Measurements from ENCODE around the gene SPTLC1. TPM values are rescaled to one million over a fixed set of nuclear protein-coding genes. Genes with fewer than 3 reads are reported as not detected.
"Not testable (repeated sequence)": the region's sequence is repeated elsewhere in the genome, so short reads cannot be mapped to it uniquely, and the experiment has no call there.

The SPTLC1 gene
- total RNA-seq, 4 donors from 2014 or later, result 71.1 to 92.0 (median 89.1) TPM

DNA sequence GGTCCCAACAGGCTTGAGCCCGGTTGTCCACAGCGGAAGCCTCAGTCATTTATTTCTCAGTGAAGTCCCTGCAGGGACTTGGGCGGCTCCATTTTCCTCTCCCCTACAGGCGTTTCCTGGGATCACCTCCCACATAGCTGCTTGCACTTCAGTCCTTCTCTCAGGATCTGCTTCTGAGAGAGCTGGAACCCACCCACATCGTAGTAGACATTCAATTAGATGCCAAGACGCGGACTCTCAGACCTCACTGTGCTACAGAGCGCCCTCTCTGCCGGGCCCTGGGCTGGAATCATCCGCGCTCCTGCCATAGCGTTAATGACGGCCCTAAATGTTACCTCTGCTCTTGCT is 111.2 kb downstream of the SPTLC1 start:
- DNase-seq (ENCODE audit: low spot score), result no peak
- ATAC-seq (ENCODE audit: low FRiP score), result no peak
- TF ChIP-seq, protein P1, sequence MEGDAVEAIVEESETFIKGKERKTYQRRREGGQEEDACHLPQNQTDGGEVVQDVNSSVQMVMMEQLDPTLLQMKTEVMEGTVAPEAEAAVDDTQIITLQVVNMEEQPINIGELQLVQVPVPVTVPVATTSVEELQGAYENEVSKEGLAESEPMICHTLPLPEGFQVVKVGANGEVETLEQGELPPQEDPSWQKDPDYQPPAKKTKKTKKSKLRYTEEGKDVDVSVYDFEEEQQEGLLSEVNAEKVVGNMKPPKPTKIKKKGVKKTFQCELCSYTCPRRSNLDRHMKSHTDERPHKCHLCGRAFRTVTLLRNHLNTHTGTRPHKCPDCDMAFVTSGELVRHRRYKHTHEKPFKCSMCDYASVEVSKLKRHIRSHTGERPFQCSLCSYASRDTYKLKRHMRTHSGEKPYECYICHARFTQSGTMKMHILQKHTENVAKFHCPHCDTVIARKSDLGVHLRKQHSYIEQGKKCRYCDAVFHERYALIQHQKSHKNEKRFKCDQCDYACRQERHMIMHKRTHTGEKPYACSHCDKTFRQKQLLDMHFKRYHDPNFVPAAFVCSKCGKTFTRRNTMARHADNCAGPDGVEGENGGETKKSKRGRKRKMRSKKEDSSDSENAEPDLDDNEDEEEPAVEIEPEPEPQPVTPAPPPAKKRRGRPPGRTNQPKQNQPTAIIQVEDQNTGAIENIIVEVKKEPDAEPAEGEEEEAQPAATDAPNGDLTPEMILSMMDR (IDR thresholded peaks at IDR 0.05), result no peak

DNA sequence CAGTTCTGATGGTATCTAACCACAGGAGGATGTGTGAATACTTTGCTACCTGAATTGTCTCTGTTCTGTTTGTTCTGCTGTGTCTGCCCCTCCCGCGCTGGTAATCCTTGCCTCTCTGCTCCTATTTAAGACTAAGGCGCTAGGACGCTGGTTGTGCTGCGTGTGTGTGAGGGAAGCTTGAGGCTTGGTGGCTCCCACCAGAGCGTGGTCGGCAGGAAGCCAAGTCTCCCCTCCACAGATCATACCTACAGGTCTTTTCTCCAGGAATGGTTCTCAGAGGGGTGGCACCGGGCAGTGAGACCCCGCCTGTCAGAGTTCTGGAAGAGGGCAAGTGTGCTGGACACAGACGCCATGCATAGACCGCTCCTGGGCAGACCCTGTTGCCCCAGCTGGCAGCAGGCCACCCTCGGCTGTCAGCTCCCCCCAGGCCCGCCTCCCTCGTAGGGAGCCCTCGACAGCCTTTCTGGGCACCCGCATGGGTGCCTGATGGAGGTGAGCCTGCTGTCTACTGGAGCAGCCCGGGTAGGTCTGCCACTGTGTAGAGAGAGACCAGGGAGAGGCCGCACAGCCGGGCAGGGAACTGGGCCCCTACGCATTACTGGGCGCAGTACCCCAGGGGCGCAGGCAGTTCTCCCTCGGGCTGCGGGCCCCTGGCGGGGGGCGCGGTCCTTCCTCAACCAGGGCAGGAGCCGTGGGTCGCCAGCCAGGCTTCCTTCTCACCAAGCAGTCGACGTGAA is 111.7 kb downstream of the SPTLC1 start:
- no peak for DNase-seq (ENCODE audit: low spot score)
- no peak for ATAC-seq (ENCODE audit: low FRiP score)
- TF ChIP-seq, protein P1 (IDR thresholded peaks at IDR 0.05), result no peak

DNA sequence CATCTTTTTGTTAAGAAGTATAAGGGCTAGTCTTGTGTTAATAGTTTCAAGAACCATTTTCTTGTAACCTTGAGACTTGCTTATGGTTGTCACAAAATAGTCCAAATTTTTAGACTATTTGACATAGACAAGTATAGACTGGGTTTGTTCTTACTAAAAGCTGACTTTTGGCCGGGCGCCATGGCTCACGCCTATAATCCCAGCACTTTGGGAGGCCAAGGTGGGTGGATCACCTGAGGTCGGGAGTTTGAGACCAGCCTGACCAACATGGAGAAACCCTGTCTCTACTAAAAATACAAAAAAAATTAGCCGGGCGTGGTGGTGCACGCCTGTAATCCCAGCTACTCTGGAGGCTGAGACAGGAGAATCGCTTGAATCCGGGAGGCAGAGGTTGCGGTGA is 113.3 kb downstream of the SPTLC1 start:
- not testable (repeated sequence) for DNase-seq (ENCODE audit: low spot score); ATAC-seq (ENCODE audit: low FRiP score)

DNA sequence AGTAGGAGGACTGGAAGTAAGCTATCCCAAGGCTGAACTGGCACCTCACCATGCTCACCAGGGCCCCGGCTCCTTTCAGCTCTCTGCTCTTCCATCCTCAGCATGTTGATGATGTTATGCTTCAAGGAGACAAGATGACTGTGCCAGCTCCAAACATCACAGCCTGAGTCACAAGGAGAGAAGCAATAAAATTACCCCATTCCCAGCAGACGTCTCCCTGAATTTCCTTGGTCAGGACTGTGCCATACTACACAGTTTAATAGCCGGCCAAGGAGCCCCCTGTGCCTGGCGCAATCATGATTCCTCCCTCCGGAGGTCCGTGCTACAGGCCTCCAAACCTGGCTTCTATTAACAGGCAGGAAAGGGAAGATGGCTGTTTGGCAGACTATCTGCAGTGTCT is 114.0 kb downstream of the SPTLC1 start:
- DNase-seq (ENCODE audit: low spot score), result no peak
- no peak for ATAC-seq (ENCODE audit: low FRiP score)
- TF ChIP-seq, protein P1 (IDR thresholded peaks at IDR 0.05), result no peak

DNA sequence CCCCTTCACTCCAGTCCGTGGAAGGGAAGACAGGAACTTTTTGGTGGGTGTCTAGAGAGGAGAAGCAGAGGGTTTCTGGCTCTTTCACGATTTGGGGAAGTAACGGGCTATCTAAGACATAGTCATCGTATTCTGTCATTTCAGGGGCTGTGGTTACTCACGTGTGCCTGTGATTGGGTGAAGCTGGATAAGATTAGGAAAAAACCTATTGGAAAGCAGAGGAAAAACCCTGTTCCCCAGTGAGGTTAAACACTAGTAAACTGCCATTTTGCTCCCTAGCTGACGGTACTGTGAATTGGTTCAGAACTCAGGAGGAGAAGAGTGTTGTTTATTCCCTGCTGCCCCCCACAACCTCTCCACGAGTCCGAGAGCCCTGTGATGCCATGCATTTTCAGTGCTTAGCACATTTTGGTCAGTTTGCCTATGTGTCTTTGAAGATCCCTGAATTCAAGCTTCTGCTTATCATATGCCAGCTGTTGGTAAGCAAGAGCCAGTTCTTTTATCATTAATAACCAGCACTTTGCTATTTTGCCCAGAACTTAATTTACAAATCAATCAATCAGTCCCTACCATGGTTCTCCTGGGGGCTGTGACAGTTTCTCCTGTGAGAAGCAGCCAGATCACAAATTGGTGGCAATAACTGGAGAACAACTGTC is 120.1 kb downstream of the SPTLC1 start:
- TF ChIP-seq, protein P1 (IDR thresholded peaks at IDR 0.05), result no peak
- DNase-seq (ENCODE audit: low spot score) (no peak), ATAC-seq (ENCODE audit: low FRiP score) (no peak)

DNA sequence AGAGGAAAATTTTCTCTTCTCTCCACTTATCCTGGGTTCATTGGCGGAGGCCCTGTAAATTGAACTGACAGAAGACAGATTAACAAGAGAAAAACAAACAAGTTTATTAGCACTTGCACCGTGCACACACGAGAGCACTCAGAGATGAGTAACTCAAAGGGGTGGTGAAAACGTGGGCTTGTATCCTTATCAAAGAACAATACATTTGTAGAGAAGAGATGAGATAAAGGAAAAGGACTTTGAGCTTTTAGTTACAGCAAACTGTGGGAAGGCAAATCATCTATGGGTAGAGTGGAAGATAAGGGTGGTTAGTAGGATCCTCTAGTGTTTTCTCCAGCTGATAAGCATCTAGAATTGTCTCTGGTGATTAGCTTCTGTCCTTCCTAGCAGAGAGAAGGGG is 120.8 kb downstream of the SPTLC1 start:
- TF ChIP-seq, protein P1 (IDR thresholded peaks at IDR 0.05), result no peak
- no peak for ATAC-seq (ENCODE audit: low FRiP score)
- no peak for DNase-seq (ENCODE audit: low spot score)

DNA sequence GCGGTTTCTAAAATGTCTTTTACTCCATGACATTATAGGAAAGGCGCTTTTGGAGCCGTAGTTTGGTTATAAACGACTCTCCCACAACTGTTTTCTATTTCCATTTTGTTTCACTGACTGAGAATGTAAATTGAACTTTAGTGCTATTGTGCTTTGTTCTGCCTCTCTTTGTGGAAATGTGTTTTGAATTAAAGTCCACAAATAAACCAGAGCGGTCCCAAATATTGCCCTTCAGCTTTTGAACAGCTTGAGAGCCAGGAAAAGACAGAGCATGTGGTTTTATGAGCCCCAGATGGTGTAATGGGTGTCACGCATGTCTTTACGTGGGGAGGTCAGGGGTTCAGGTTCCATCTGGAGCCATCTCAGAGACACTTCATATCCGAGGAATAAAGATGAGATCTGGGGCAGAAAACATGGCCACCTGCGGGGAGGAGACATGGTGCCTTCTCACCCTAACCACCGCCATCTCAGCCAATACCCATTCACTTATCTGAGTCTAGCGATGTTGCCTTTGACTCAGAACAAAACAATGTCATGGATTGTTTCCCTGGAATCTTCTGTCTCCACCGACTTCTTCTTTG is 122.7 kb downstream of the SPTLC1 start:
- DNase-seq (ENCODE audit: low spot score) (no peak), ATAC-seq (ENCODE audit: low FRiP score) (no peak)
- TF ChIP-seq, protein P1 (IDR thresholded peaks at IDR 0.05), result no peak
